Vagina (tissue), 2 donors: ENCODE data around the gene PRIM2.

Experiments
- CTCF ChIP-seq, 3 experiments: fragments of 450-650 bp in 2 of 3; fragments of 200-600 bp in 1 of 3; sonication (generic) in 1 of 3; IDR thresholded peaks; one replicate each; pipeline ENCODE4 v1.5.1; 2017 to 2019; ENCODE audit warnings: antibody characterized with exemption in 3 of 3, mild to moderate bottlenecking in 2 of 3, moderate library complexity in 2 of 3
- POLR2A ChIP-seq, 2 donors: fragments of 450-650 bp; IDR thresholded peaks; one replicate each; pipeline ENCODE4 v1.6.1; 2017; ENCODE audit warnings: antibody characterized with exemption in 2 of 2, mild to moderate bottlenecking in 2 of 2, moderate library complexity in 2 of 2
- POLR2AphosphoS5 ChIP-seq, 2 donors: sonication (generic); formaldehyde crosslinking; IDR thresholded peaks; one replicate each; pipeline ENCODE4 v1.9.0; 2017; ENCODE audit warnings: antibody characterized with exemption in 2 of 2, mild to moderate bottlenecking in 2 of 2, low read depth in 1 of 2; ENCODE audit not compliant: insufficient read depth in 1 of 2

- TF ChIP-seq CTCF (IDR thresholded peaks at IDR 0.05) = no peak
- TF ChIP-seq POLR2AphosphoS5 (IDR thresholded peaks at IDR 0.05; ENCODE audit: insufficient read depth in 1 of 2, low read depth in 1 of 2) = no peak
- no peak for TF ChIP-seq POLR2A (IDR thresholded peaks at IDR 0.05)
Measured at GRCh38 chr6:57310817-57311157, 6.6 kb upstream of the PRIM2 start.
